ENCODE measurements around the gene SF1. TPM values are rescaled to one million over a fixed set of nuclear protein-coding genes. Genes with fewer than 3 reads are reported as not detected.
A peak's percentile ranks its signal among the peaks of the same experiment; 100 is the strongest.

Gene SF1
- total RNA-seq, 3 donors from 2014 or later (not counting 1 experiment from before 2014, with no cell fraction given) = 841 to 864 (median 845) TPM

- 93% methylated on average over 7 of the region's 7 CpGs for whole genome bisulfite sequencing (ENCODE audit: insufficient coverage)
- no peaks in the 10 kb centered on the region for H3K27me3 ChIP-seq (ENCODE audit: control insufficient read depth, insufficient read depth, low read length)
- H3K4me3 ChIP-seq (ENCODE audit: low read length) = no peak overlapping the region
- peaks cover 30% of the 10 kb centered on the region for H3K4me1 ChIP-seq (ENCODE audit: control insufficient read depth, insufficient read depth, low read length)
- TF ChIP-seq, protein P1, sequence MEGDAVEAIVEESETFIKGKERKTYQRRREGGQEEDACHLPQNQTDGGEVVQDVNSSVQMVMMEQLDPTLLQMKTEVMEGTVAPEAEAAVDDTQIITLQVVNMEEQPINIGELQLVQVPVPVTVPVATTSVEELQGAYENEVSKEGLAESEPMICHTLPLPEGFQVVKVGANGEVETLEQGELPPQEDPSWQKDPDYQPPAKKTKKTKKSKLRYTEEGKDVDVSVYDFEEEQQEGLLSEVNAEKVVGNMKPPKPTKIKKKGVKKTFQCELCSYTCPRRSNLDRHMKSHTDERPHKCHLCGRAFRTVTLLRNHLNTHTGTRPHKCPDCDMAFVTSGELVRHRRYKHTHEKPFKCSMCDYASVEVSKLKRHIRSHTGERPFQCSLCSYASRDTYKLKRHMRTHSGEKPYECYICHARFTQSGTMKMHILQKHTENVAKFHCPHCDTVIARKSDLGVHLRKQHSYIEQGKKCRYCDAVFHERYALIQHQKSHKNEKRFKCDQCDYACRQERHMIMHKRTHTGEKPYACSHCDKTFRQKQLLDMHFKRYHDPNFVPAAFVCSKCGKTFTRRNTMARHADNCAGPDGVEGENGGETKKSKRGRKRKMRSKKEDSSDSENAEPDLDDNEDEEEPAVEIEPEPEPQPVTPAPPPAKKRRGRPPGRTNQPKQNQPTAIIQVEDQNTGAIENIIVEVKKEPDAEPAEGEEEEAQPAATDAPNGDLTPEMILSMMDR (IDR thresholded peaks at IDR 0.05) = no peak
- Mint-ChIP-seq H3K9me3 (no peaks in the 10 kb centered on the region), H3K4me1 (peaks cover 14 to 27% of the 10 kb centered on the region in 2 donors), H3K36me3 (no peaks in the 10 kb centered on the region), H3K27ac (no peak overlapping the region), H3K27me3 (ENCODE audit: low read depth in 2 of 2) (no peaks in the 10 kb centered on the region), H3K4me3 (no peak overlapping the region)
- intact Hi-C loops (cut with micrococcal nuclease) = no loop called here
- no peaks in the 10 kb centered on the region for H3K9me3 ChIP-seq (ENCODE audit: control insufficient read depth, insufficient read depth, low read length)
- H3K27ac ChIP-seq (ENCODE audit: low read length) = no peak overlapping the region
- ATAC-seq (no peak), DNase-seq (no peak)
- peaks cover 24% of the 10 kb centered on the region for H3K36me3 ChIP-seq (ENCODE audit: control insufficient read depth, insufficient read depth, low read length)
Measured at GRCh38 chr11:64753019-64753379, 25.3 kb downstream of the SF1 start.

DNA sequence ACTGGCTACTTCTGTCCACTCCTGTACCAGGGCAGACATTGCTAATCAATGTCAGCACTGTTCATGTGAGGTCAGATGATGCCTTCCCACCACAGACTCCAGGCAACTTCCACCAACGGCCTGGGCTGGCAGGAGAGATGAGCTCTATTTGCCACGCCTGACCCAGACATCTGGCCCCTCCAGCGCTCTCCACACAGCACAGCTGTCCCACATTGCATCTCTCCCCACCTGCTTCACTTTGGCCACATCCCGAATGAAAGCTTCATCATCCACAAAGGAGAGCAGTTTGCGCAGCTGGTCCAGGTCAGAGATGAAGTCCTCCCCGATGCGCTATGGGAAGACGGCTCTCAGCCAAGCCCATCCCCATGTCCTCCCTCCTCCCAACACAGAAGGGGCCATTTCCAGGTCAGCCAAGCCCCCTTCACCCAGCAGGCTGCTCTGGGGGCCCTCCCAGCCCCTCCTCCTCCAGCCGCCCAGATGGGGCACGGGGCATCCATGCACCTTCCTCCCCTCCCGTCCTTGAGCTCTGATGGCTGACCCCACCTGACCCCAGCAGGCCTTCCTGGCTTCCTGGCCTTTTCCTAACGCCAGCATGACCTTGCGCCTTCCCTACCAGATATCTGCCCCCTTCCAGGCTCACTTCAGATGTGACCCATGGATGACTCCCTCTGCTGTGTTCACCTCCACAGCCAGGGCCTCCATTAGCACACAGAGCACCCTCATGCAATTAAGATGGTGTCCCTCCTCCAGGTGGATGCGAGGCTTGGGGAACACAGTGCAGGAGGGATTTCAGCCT lies 26.0 kb downstream of the SF1 start:
- DNase-seq (no peak), ATAC-seq (no peak)
- Mint-ChIP-seq H3K9me3 (no peaks in the 10 kb centered on the region), H3K4me1 (peaks cover 14 to 26% of the 10 kb centered on the region in 2 donors), H3K36me3 (no peaks in the 10 kb centered on the region), H3K27me3 (ENCODE audit: low read depth in 2 of 2) (no peaks in the 10 kb centered on the region), H3K27ac (peak overlapping the region in 1 of 2 donors; percentile 36), H3K4me3 (no peak overlapping the region)
- TF ChIP-seq, protein P1 (IDR thresholded peaks at IDR 0.05) = no peak
- Histone ChIP-seq H3K27me3 (ENCODE audit: control insufficient read depth, insufficient read depth, low read length) (no peaks in the 10 kb centered on the region), H3K4me1 (ENCODE audit: control insufficient read depth, insufficient read depth, low read length) (peaks cover 24% of the 10 kb centered on the region), H3K27ac (ENCODE audit: low read length) (no peak overlapping the region), H3K9me3 (ENCODE audit: control insufficient read depth, insufficient read depth, low read length) (no peaks in the 10 kb centered on the region), H3K36me3 (ENCODE audit: control insufficient read depth, insufficient read depth, low read length) (peaks cover 24% of the 10 kb centered on the region), H3K4me3 (ENCODE audit: low read length) (no peak overlapping the region)
- 91% methylated on average over 14 of the region's 14 CpGs for WGBS (ENCODE audit: insufficient coverage)
- intact Hi-C loops (cut with micrococcal nuclease) = no loop called here

- no peaks in the 10 kb centered on the region for H3K36me3 Mint-ChIP-seq
Measured at GRCh38 chr11:64751580-64751979, 26.8 kb downstream of the SF1 start.

More at GRCh38 chr11:64751580-64751979, 26.8 kb downstream of the SF1 start:
- Histone ChIP-seq H3K36me3 (ENCODE audit: control insufficient read depth, insufficient read depth, low read length) (peaks cover 24% of the 10 kb centered on the region), H3K9me3 (ENCODE audit: control insufficient read depth, insufficient read depth, low read length) (no peaks in the 10 kb centered on the region), H3K27ac (ENCODE audit: low read length) (no peak overlapping the region), H3K4me1 (ENCODE audit: control insufficient read depth, insufficient read depth, low read length) (peaks cover 28% of the 10 kb centered on the region), H3K27me3 (ENCODE audit: control insufficient read depth, insufficient read depth, low read length) (no peaks in the 10 kb centered on the region), H3K4me3 (ENCODE audit: low read length) (no peak overlapping the region)
- Mint-ChIP-seq H3K4me1 (peaks cover 16 to 29% of the 10 kb centered on the region in 2 donors), H3K4me3 (no peak overlapping the region), H3K9me3 (no peaks in the 10 kb centered on the region), H3K27me3 (ENCODE audit: low read depth in 2 of 2) (no peaks in the 10 kb centered on the region), H3K27ac (no peak overlapping the region)
- intact Hi-C loops (cut with micrococcal nuclease) = no loop called here
- TF ChIP-seq, protein P1 (IDR thresholded peaks at IDR 0.05) = no peak
- ATAC-seq = no peak
- DNase-seq = no peak
- 89% methylated on average over 9 of the region's 9 CpGs for WGBS (ENCODE audit: insufficient coverage)
